Endothelial cell (in vitro differentiated cells): Measurements from ENCODE around the gene C1QTNF4. TPM values are rescaled to one million over a fixed set of nuclear protein-coding genes. Genes with fewer than 3 reads are reported as not detected.

Experiments
- DNase-seq: peaks from one replicate; pipeline ENCODE4 v3.0.0; 2021; ENCODE audit warnings: low spot score
- H3K27ac Mint-ChIP-seq: one replicate; pipeline ENCODE4 v1.8.0; 2021; ENCODE audit warnings: mixed read lengths, inconsistent platforms; ENCODE audit not compliant: unreplicated experiment
- H3K27me3 Mint-ChIP-seq: one replicate; pipeline ENCODE4 v1.8.0; 2021; ENCODE audit warnings: mild to moderate bottlenecking, moderate library complexity, mixed read lengths, inconsistent platforms; ENCODE audit not compliant: unreplicated experiment
- H3K36me3 Mint-ChIP-seq: one replicate; pipeline ENCODE4 v1.8.0; 2021; ENCODE audit warnings: mild to moderate bottlenecking, low read depth, mixed read lengths, inconsistent platforms; ENCODE audit not compliant: unreplicated experiment
- H3K4me1 Mint-ChIP-seq: one replicate; pipeline ENCODE4 v1.8.0; 2021; ENCODE audit warnings: mild to moderate bottlenecking, mixed read lengths, inconsistent platforms; ENCODE audit not compliant: unreplicated experiment
- H3K4me3 Mint-ChIP-seq: one replicate; pipeline ENCODE4 v1.8.0; 2021; ENCODE audit warnings: mild to moderate bottlenecking, mixed read lengths, inconsistent platforms; ENCODE audit not compliant: unreplicated experiment
- H3K9me3 Mint-ChIP-seq: one replicate; pipeline ENCODE4 v1.8.0; 2021; ENCODE audit warnings: mixed read lengths, inconsistent platforms; ENCODE audit not compliant: unreplicated experiment
- total RNA-seq: library from RNA; stranded (reverse); fragmentation: NEBNext Ultra II Directional; extraction: Animal tissue kit (Norgen Biotek cat#: 25700); gene quantifications from one replicate; pipeline ENCODE4 v1.2.1, GENCODE V29; 2021; ENCODE audit not compliant: unreplicated experiment
- TF ChIP-seq, protein P1 (sequence below): fragments of 200-600 bp; sonication (generic); IDR thresholded peaks from one replicate; pipeline ENCODE4 v1.5.0; 2021; ENCODE audit warnings: antibody characterized with exemption; ENCODE audit not compliant: unreplicated experiment

Gene C1QTNF4
- total RNA-seq, 1 donor from 2014 or later: 50.4 TPM

DNA sequence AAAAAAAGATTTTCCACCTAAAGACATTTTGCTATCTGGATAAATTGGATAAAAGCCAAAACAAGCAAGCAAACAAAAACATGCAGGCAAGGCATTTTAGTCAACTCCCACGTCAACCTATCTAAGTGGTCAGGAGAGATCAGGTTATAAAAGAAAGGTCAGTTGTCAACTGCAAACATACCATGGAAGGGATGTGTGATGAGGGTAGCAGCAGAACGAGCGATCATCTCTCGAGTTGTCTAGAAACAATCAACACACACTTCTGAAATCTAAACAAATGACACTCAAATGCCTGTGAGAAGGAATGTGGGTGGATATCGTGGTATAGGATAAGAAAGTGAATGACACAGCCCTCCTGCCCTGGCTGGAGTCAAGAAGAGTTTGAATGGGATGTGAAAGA, 37.3 kb upstream of the C1QTNF4 start:
- no peak for DNase-seq
- H3K4me1 Mint-ChIP-seq: no peaks in the 10 kb centered on the region
- peaks cover 35% of the 10 kb centered on the region for H3K36me3 Mint-ChIP-seq
- H3K4me3 Mint-ChIP-seq: no peak overlapping the region
- TF ChIP-seq, protein P1, sequence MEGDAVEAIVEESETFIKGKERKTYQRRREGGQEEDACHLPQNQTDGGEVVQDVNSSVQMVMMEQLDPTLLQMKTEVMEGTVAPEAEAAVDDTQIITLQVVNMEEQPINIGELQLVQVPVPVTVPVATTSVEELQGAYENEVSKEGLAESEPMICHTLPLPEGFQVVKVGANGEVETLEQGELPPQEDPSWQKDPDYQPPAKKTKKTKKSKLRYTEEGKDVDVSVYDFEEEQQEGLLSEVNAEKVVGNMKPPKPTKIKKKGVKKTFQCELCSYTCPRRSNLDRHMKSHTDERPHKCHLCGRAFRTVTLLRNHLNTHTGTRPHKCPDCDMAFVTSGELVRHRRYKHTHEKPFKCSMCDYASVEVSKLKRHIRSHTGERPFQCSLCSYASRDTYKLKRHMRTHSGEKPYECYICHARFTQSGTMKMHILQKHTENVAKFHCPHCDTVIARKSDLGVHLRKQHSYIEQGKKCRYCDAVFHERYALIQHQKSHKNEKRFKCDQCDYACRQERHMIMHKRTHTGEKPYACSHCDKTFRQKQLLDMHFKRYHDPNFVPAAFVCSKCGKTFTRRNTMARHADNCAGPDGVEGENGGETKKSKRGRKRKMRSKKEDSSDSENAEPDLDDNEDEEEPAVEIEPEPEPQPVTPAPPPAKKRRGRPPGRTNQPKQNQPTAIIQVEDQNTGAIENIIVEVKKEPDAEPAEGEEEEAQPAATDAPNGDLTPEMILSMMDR: no peak
- no peaks in the 10 kb centered on the region for H3K27me3 Mint-ChIP-seq
- no peaks in the 10 kb centered on the region for H3K9me3 Mint-ChIP-seq
- no peak overlapping the region for H3K27ac Mint-ChIP-seq

DNA sequence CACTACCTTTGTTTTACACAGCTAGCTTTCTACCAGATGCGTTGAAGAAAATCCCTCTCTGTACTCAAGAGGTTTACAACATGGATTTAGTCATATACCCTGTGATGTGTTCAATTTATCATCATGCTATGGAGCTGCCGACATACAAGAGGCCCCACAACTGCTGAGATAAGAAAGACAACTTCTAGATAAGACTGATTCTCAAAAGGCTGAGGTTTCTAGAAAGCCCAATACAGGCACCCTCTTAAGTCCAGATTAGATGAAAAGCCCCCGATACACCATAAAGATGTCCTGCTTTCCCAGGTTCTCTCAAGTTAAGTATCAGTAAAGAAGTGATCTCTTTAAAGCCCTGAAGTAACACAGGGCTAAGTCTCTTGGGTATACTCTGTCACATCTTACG, 33.8 kb upstream of the C1QTNF4 start:
- H3K27me3 Mint-ChIP-seq: no peaks in the 10 kb centered on the region
- no peaks in the 10 kb centered on the region for H3K4me1 Mint-ChIP-seq
- H3K4me3 Mint-ChIP-seq: no peak overlapping the region
- TF ChIP-seq, protein P1: no peak
- no peak for DNase-seq
- peaks cover 29% of the 10 kb centered on the region for H3K36me3 Mint-ChIP-seq
- H3K9me3 Mint-ChIP-seq: no peaks in the 10 kb centered on the region
- H3K27ac Mint-ChIP-seq: no peak overlapping the region

DNA sequence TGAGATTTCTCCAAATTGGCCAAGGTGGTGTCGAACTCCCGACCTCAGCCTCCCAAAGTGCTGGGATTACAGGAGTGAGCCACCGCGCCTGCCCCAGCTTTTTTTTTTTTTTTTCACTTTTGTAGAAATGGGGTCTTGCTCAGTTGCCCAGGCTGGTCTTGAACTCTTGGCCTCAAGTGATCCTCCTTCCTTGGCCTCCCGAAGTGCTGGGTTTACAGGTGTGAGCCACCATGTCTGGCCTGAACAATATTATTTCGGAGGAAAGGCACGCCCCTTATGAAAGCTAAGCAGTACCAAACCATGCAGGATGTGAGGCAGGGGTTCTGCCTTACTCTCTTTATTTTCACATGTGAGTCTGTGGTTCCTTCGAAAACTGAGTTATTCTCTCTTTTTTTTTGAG, 32.0 kb upstream of the C1QTNF4 start:
- no peaks in the 10 kb centered on the region for H3K4me1 Mint-ChIP-seq
- no peaks in the 10 kb centered on the region for H3K27me3 Mint-ChIP-seq
- peaks cover 33% of the 10 kb centered on the region for H3K36me3 Mint-ChIP-seq
- no peaks in the 10 kb centered on the region for H3K9me3 Mint-ChIP-seq
- H3K27ac Mint-ChIP-seq: no peak overlapping the region
- H3K4me3 Mint-ChIP-seq: no peak overlapping the region
- DNase-seq: no peak
- TF ChIP-seq, protein P1: no peak

DNA sequence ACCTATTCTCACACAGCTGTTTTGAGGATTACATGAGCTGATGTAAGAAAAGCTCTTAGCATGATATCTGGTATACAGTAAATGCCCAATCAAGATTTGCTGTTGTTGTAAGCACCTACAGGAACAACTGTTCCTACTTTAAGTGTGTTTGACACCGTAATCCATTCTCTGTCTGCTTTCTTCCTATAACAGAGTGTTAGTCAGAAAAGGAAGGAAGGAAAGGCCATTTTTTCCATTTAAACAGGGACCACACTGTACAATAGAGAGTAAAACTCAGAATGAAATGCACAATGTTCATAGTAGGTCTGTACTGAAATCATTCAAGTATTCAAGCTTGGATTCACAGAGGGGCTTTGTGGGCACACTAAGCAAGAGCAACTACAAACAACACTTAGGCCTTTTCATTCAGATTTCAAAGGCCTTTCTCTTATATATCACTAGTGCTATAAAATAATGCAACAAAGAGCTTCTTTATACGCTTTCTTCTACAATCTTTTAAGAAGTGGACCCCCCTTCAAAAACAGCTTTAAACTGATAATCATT, 26.7 kb upstream of the C1QTNF4 start:
- no peaks in the 10 kb centered on the region for H3K9me3 Mint-ChIP-seq
- DNase-seq: no peak
- H3K36me3 Mint-ChIP-seq: peaks cover 11% of the 10 kb centered on the region
- peak overlapping the region; percentile 65 for H3K4me3 Mint-ChIP-seq
- H3K27ac Mint-ChIP-seq: peak overlapping the region; percentile 48
- TF ChIP-seq, protein P1: no peak
- no peaks in the 10 kb centered on the region for H3K27me3 Mint-ChIP-seq
- H3K4me1 Mint-ChIP-seq: no peaks in the 10 kb centered on the region

DNA sequence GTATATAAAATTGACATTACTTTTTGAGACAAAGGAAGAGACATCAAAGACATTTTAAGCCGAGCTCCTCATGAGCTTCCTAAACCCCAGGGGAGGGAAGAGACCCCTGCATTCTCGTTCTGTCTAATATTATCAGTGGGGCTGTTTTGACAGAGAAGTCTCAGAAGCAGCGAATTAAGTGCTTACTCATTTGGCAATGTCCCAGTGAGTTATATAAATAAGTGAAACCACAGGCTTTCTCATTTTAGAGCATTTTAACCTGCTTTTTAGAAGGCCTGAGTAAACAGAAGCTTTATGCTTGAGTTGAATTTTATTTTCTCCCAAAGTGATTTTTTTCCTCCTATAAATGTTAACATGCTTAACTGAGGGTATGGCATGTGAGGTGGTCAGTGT, 23.2 kb upstream of the C1QTNF4 start:
- Mint-ChIP-seq H3K4me1 (no peaks in the 10 kb centered on the region), H3K4me3 (no peak overlapping the region), H3K36me3 (peaks cover 4% of the 10 kb centered on the region), H3K9me3 (no peaks in the 10 kb centered on the region), H3K27ac (no peak overlapping the region), H3K27me3 (no peaks in the 10 kb centered on the region)
- TF ChIP-seq, protein P1: no peak
- DNase-seq: no peak
